Right forelimb (tissue), 1 donor: ENCODE data around the gene CAP1.
A peak's percentile ranks its signal among the peaks of the same experiment; 100 is the strongest.

Experiments used
- DNase-seq: peaks from one replicate; pipeline ENCODE4 v3.0.0-alpha.2; 2018

CAP1 gene

GRCh38 chr1:40096977-40097782 is 56.7 kb downstream of the CAP1 start, which contains the start of gene PPT1:
TSS of gene PPT1 (minus strand) at chr1:40097252. CDS start at chr1:40097238, 14 bp downstream.
- peak; percentile 87 for DNase-seq

- no peak for DNase-seq
Observed at GRCh38 chr1:40102038-40102437, 61.5 kb downstream of the CAP1 start.

GRCh38 chr1:40102896-40103295 is 62.4 kb downstream of the CAP1 start:
- no peak for DNase-seq

GRCh38 chr1:40105028-40105427 is 64.5 kb downstream of the CAP1 start:
- no peak for DNase-seq

GRCh38 chr1:40107290-40107959 is 66.9 kb downstream of the CAP1 start:
- DNase-seq: no peak

GRCh38 chr1:40110389-40110788 is 69.9 kb downstream of the CAP1 start:
- no peak for DNase-seq

GRCh38 chr1:40114400-40114799 is 73.9 kb downstream of the CAP1 start:
- DNase-seq: no peak

GRCh38 chr1:40120128-40120527 is 79.6 kb downstream of the CAP1 start:
- DNase-seq: no peak
